Uterus (tissue), 4 donors: Measurements from ENCODE around the gene MAGI2. TPM values are rescaled to one million over a fixed set of nuclear protein-coding genes. Genes with fewer than 3 reads are reported as not detected.
"Not testable (repeated sequence)": the region's sequence is repeated elsewhere in the genome, so short reads cannot be mapped to it uniquely, and the experiment has no call there.

Source experiments
- DNase-seq, 2 donors: peaks; one replicate each; pipeline ENCODE4 v3.0.0-alpha.2; 2019 to 2020
- H3K27ac ChIP-seq, 2 donors: fragments of 200-600 bp; sonication (generic); 1 replicate in 1 of 2; 2 replicates in 1 of 2; pipeline ENCODE4 v1.5.1; 2016 to 2018
- H3K27me3 ChIP-seq, 2 donors: fragments of 200-600 bp; sonication (generic); one replicate each; pipeline ENCODE4 v1.5.1; 2018 to 2019; ENCODE audit warnings: control low read depth in 1 of 2
- H3K36me3 ChIP-seq, 2 donors: fragments of 200-600 bp; sonication (generic); one replicate each; pipeline ENCODE4 v1.5.1; 2019; ENCODE audit warnings: control low read depth in 1 of 2
- H3K4me1 ChIP-seq, 2 donors: fragments of 200-600 bp; sonication (generic); one replicate each; pipeline ENCODE4 v1.5.1; 2018 to 2019; ENCODE audit warnings: control low read depth in 1 of 2
- H3K4me3 ChIP-seq, 2 donors: fragments of 200-600 bp; sonication (generic); 1 replicate in 1 of 2; 2 replicates in 1 of 2; pipeline ENCODE4 v1.5.1; 2018 to 2019; ENCODE audit warnings: mild to moderate bottlenecking in 1 of 2
- H3K9me3 ChIP-seq, 2 donors: fragments of 200-600 bp; sonication (generic); one replicate each; pipeline ENCODE4 v1.5.1; 2019; ENCODE audit warnings: control low read depth in 1 of 2
- CTCF ChIP-seq, 4 experiments: fragments of 200-600 bp in 2 of 4; fragments of 450-650 bp in 2 of 4; sonication (generic) in 2 of 4; IDR thresholded peaks; one replicate each; pipeline ENCODE4 v1.5.1; 2016 to 2019; ENCODE audit warnings: antibody characterized with exemption in 4 of 4, mild to moderate bottlenecking in 2 of 4, moderate library complexity in 1 of 4
- POLR2A ChIP-seq, 2 donors: fragments of 450-650 bp; IDR thresholded peaks; one replicate each; pipeline ENCODE4 v1.6.1; 2016; ENCODE audit warnings: antibody characterized with exemption in 2 of 2, mild to moderate bottlenecking in 1 of 2, moderate library complexity in 1 of 2
- intact Hi-C: fragments of 100-400 bp; cut with DNase I; formaldehyde crosslinking; loops from one replicate; pipeline ENCODE4 v1.15.1; 2023; ENCODE audit warnings: low total_unique reads
- total RNA-seq, 4 donors: library from RNA; depleted of rRNA in 3 of 4; stranded (reverse); fragments of >200 nt in 3 of 4; gene quantifications; one replicate each; pipeline versions ENCODE4 v1.1.0 to v1.2.4, GENCODE V29; 2014 to 2023
- donor health status: DM: yes; HTN: yes; CAD: no.

MAGI2 gene
- total RNA-seq, 4 donors from 2014 or later, result 5.3 to 23.2 (median 13.8) TPM

GRCh38 chr7:78578686-78579085, 874.8 kb downstream of the MAGI2 start:
- no peaks in the 10 kb centered on the region for H3K27me3 ChIP-seq
- no peak overlapping the region for H3K27ac ChIP-seq
- no peaks in the 10 kb centered on the region for H3K9me3 ChIP-seq
- H3K4me1 ChIP-seq, result no peaks in the 10 kb centered on the region
- TF ChIP-seq CTCF (IDR thresholded peaks at IDR 0.05) (no peak), POLR2A (IDR thresholded peaks at IDR 0.05) (no peak)
- no peak overlapping the region for H3K4me3 ChIP-seq
- no peaks in the 10 kb centered on the region for H3K36me3 ChIP-seq
- intact Hi-C loops, result no loop called here
- no peak for DNase-seq

GRCh38 chr7:78577174-78577952, 876.1 kb downstream of the MAGI2 start:
- H3K27me3 ChIP-seq, H3K27ac ChIP-seq, H3K4me1 ChIP-seq, H3K9me3 ChIP-seq, H3K36me3 ChIP-seq, DNase-seq, H3K4me3 ChIP-seq, intact Hi-C loops: not testable (repeated sequence)

- no peaks in the 10 kb centered on the region for H3K36me3 ChIP-seq
- intact Hi-C loops, result no loop called here
- H3K4me3 ChIP-seq, result no peak overlapping the region
- no peaks in the 10 kb centered on the region for H3K4me1 ChIP-seq
- no peak for DNase-seq
- no peaks in the 10 kb centered on the region for H3K9me3 ChIP-seq
- no peak overlapping the region for H3K27ac ChIP-seq
- TF ChIP-seq POLR2A (IDR thresholded peaks at IDR 0.05), result no peak
- TF ChIP-seq CTCF (IDR thresholded peaks at IDR 0.05), result no peak
- H3K27me3 ChIP-seq, result no peaks in the 10 kb centered on the region
Measured at GRCh38 chr7:78576236-78576635, 877.2 kb downstream of the MAGI2 start.

- TF ChIP-seq CTCF (IDR thresholded peaks at IDR 0.05) (no peak), POLR2A (IDR thresholded peaks at IDR 0.05) (no peak)
- Histone ChIP-seq H3K36me3 (no peaks in the 10 kb centered on the region), H3K4me1 (no peaks in the 10 kb centered on the region), H3K4me3 (no peak overlapping the region), H3K27me3 (no peaks in the 10 kb centered on the region), H3K9me3 (no peaks in the 10 kb centered on the region), H3K27ac (no peak overlapping the region)
- intact Hi-C loops, result no loop called here
- DNase-seq, result no peak
Measured at GRCh38 chr7:78571292-78571691, 882.2 kb downstream of the MAGI2 start.

- no peaks in the 10 kb centered on the region for H3K4me1 ChIP-seq
- H3K9me3 ChIP-seq, result no peaks in the 10 kb centered on the region
- no peaks in the 10 kb centered on the region for H3K36me3 ChIP-seq
- H3K27ac ChIP-seq, result no peak overlapping the region
- DNase-seq, result no peak
- no peaks in the 10 kb centered on the region for H3K27me3 ChIP-seq
- H3K4me3 ChIP-seq, result no peak overlapping the region
- intact Hi-C loops, result no loop called here
- TF ChIP-seq CTCF (IDR thresholded peaks at IDR 0.05) (no peak), POLR2A (IDR thresholded peaks at IDR 0.05) (no peak)
Measured at GRCh38 chr7:78568690-78569089, 884.8 kb downstream of the MAGI2 start.
